ENCODE data around the gene MAOB.

The MAOB gene

DNA sequence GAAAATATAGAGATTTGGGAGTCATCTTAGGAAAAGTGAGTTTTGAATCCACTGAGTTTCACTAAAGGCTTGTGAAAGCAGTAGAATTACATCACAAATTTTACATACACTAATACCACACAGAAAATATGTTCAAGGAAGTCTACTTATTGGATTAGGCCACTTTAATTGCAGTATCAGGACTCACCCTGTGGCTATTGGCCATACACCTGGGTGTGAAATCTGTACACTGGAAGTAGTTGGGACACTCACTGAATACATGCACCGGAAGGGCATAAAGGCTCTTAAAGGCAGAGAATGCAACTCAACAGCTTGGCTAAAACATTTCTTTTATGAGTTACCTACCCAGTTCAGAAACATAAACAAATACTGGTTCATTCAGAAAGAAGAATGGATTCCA lies 19.8 kb downstream of the MAOB start:
- H3K4me1 ChIP-seq (ENCODE audit: insufficient read depth, low read length, severe bottlenecking), result no peaks in the 10 kb centered on the region
- no peaks in the 10 kb centered on the region for H4K20me1 ChIP-seq (ENCODE audit: insufficient read depth, low read length)
- no peak overlapping the region for H3K4me3 ChIP-seq (ENCODE audit: low read depth, low read length, poor library complexity, severe bottlenecking)
- no peaks in the 10 kb centered on the region for H3K36me3 ChIP-seq (ENCODE audit: insufficient read depth, low read length)
- no peaks in the 10 kb centered on the region for H3K9me2 ChIP-seq (ENCODE audit: low read depth, low read length)
- no peak overlapping the region for H3K27ac ChIP-seq (ENCODE audit: low read depth, low read length, poor library complexity, severe bottlenecking)
- H3F3A ChIP-seq (ENCODE audit: insufficient read depth, low read length), result no peaks in the 10 kb centered on the region
- H3K9me3 ChIP-seq (ENCODE audit: low read length), result no peaks in the 10 kb centered on the region
- no peaks in the 10 kb centered on the region for H3K27me3 ChIP-seq (ENCODE audit: insufficient read depth, low read length)
- H2AFZ ChIP-seq (ENCODE audit: low read length), result no peak overlapping the region
- H3K9ac ChIP-seq (ENCODE audit: low read length), result no peak overlapping the region
- TF ChIP-seq EZH2 (IDR thresholded peaks at IDR 0.05; ENCODE audit: borderline replicate concordance, low read length), result no peak
- TF ChIP-seq, protein P1, sequence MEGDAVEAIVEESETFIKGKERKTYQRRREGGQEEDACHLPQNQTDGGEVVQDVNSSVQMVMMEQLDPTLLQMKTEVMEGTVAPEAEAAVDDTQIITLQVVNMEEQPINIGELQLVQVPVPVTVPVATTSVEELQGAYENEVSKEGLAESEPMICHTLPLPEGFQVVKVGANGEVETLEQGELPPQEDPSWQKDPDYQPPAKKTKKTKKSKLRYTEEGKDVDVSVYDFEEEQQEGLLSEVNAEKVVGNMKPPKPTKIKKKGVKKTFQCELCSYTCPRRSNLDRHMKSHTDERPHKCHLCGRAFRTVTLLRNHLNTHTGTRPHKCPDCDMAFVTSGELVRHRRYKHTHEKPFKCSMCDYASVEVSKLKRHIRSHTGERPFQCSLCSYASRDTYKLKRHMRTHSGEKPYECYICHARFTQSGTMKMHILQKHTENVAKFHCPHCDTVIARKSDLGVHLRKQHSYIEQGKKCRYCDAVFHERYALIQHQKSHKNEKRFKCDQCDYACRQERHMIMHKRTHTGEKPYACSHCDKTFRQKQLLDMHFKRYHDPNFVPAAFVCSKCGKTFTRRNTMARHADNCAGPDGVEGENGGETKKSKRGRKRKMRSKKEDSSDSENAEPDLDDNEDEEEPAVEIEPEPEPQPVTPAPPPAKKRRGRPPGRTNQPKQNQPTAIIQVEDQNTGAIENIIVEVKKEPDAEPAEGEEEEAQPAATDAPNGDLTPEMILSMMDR (IDR thresholded peaks at IDR 0.05; ENCODE audit: low read length), result no peak
- H3K79me2 ChIP-seq (ENCODE audit: insufficient read depth, low read length), result no peaks in the 10 kb centered on the region
- H3K4me2 ChIP-seq (ENCODE audit: low read length), result no peak overlapping the region

DNA sequence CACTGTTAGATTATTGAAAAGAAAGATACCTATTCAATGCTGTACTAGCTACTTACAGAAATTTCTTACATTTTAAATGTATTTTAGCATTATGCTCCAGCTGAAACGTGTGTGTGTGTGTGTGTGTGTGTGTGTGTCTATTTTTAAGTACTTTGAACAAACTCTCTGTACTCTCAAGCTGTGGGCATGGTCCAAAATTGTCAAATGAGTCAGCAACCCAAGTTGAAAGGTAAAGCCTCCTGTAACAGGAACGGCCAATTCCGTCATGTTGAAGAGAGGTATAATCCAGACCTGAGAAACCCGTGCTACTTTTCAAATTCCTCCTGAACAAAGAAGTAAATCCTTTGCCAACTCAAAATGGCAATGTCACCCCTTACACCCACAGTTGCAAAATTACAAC lies 20.5 kb downstream of the MAOB start:
- Histone ChIP-seq H3K9ac (ENCODE audit: low read length) (no peak overlapping the region), H3F3A (ENCODE audit: insufficient read depth, low read length) (no peaks in the 10 kb centered on the region), H3K4me1 (ENCODE audit: insufficient read depth, low read length, severe bottlenecking) (no peaks in the 10 kb centered on the region), H3K9me2 (ENCODE audit: low read depth, low read length) (no peaks in the 10 kb centered on the region), H3K79me2 (ENCODE audit: insufficient read depth, low read length) (no peaks in the 10 kb centered on the region), H3K9me3 (ENCODE audit: low read length) (no peaks in the 10 kb centered on the region), H3K27me3 (ENCODE audit: insufficient read depth, low read length) (no peaks in the 10 kb centered on the region), H3K27ac (ENCODE audit: low read depth, low read length, poor library complexity, severe bottlenecking) (no peak overlapping the region), H4K20me1 (ENCODE audit: insufficient read depth, low read length) (no peaks in the 10 kb centered on the region), H3K4me3 (ENCODE audit: low read depth, low read length, poor library complexity, severe bottlenecking) (no peak overlapping the region), H3K4me2 (ENCODE audit: low read length) (no peak overlapping the region), H2AFZ (ENCODE audit: low read length) (no peak overlapping the region), H3K36me3 (ENCODE audit: insufficient read depth, low read length) (no peaks in the 10 kb centered on the region)
- TF ChIP-seq EZH2 (IDR thresholded peaks at IDR 0.05; ENCODE audit: borderline replicate concordance, low read length), result no peak

DNA sequence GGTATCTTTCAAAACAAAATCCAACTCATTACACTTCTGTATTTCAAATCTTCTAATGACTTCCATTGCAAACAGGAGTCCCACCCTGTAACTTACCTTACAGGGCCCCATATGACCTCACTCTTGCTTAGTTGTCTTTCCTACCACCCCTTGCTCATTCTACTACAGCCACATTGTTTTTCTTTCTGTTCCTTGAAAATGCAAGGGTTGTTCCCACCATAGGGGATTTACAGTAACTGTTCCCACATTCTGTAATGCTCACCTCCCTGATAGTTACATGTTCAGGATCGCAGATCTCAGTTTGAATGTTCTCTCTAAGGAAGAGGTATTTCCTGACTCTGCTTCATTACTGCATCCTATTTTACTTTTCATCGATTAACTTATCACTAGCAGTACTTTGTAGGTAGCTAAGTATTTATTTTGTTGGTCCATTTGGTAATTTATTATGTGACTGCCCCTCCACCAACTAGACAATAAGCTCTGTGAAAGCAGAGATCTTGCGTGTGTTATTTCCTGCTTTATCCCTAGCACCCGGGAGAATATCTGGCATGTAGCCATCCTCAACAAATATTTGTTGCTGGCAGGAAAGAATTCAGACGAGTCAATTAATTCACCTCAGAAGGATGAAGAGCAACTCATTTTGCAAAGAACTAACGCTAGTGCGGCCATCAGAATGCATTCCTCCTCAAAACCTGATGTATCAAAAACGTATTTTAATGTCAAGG lies 21.4 kb downstream of the MAOB start:
- no peak overlapping the region for H2AFZ ChIP-seq (ENCODE audit: low read length)
- no peaks in the 10 kb centered on the region for H4K20me1 ChIP-seq (ENCODE audit: insufficient read depth, low read length)
- no peak overlapping the region for H3K4me3 ChIP-seq (ENCODE audit: low read depth, low read length, poor library complexity, severe bottlenecking)
- H3K9ac ChIP-seq (ENCODE audit: low read length), result no peak overlapping the region
- H3K9me3 ChIP-seq (ENCODE audit: low read length), result no peaks in the 10 kb centered on the region
- no peaks in the 10 kb centered on the region for H3K27me3 ChIP-seq (ENCODE audit: insufficient read depth, low read length)
- no peak overlapping the region for H3K4me2 ChIP-seq (ENCODE audit: low read length)
- no peak overlapping the region for H3K27ac ChIP-seq (ENCODE audit: low read depth, low read length, poor library complexity, severe bottlenecking)
- H3F3A ChIP-seq (ENCODE audit: insufficient read depth, low read length), result no peaks in the 10 kb centered on the region
- TF ChIP-seq, protein P1 (IDR thresholded peaks at IDR 0.05; ENCODE audit: low read length), result no peak
- TF ChIP-seq EZH2 (IDR thresholded peaks at IDR 0.05; ENCODE audit: borderline replicate concordance, low read length), result no peak
- no peaks in the 10 kb centered on the region for H3K79me2 ChIP-seq (ENCODE audit: insufficient read depth, low read length)
- no peaks in the 10 kb centered on the region for H3K36me3 ChIP-seq (ENCODE audit: insufficient read depth, low read length)
- H3K4me1 ChIP-seq (ENCODE audit: insufficient read depth, low read length, severe bottlenecking), result no peaks in the 10 kb centered on the region
- H3K9me2 ChIP-seq (ENCODE audit: low read depth, low read length), result no peaks in the 10 kb centered on the region
